ENCODE measurements around the gene LCLAT1. TPM values are rescaled to one million over a fixed set of nuclear protein-coding genes. Genes with fewer than 3 reads are reported as not detected.

The LCLAT1 gene
- total RNA-seq, 1 donor from 2014 or later, result 17.8 TPM

- H3K9me3 Mint-ChIP-seq (ENCODE audit: low read depth), result peaks cover 8% of the 10 kb centered on the region
- no peaks in the 10 kb centered on the region for H3K27me3 Mint-ChIP-seq (ENCODE audit: low read depth)
- TF ChIP-seq, protein P1, sequence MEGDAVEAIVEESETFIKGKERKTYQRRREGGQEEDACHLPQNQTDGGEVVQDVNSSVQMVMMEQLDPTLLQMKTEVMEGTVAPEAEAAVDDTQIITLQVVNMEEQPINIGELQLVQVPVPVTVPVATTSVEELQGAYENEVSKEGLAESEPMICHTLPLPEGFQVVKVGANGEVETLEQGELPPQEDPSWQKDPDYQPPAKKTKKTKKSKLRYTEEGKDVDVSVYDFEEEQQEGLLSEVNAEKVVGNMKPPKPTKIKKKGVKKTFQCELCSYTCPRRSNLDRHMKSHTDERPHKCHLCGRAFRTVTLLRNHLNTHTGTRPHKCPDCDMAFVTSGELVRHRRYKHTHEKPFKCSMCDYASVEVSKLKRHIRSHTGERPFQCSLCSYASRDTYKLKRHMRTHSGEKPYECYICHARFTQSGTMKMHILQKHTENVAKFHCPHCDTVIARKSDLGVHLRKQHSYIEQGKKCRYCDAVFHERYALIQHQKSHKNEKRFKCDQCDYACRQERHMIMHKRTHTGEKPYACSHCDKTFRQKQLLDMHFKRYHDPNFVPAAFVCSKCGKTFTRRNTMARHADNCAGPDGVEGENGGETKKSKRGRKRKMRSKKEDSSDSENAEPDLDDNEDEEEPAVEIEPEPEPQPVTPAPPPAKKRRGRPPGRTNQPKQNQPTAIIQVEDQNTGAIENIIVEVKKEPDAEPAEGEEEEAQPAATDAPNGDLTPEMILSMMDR (IDR thresholded peaks at IDR 0.05), result no peak
- no peak for DNase-seq (ENCODE audit: low spot score)
- peaks cover 7% of the 10 kb centered on the region for H3K36me3 Mint-ChIP-seq (ENCODE audit: low read depth)
- peaks cover 31% of the 10 kb centered on the region for H3K4me1 Mint-ChIP-seq (ENCODE audit: low read depth)
- no peak overlapping the region for H3K4me3 Mint-ChIP-seq (ENCODE audit: unreplicated experiment)
- H3K27ac Mint-ChIP-seq (ENCODE audit: unreplicated experiment), result peak overlapping the region; percentile 3
Measured at GRCh38 chr2:30514848-30515435, 67.9 kb downstream of the LCLAT1 start.

GRCh38 chr2:30516166-30516565 is 69.1 kb downstream of the LCLAT1 start:
- Mint-ChIP-seq H3K36me3 (ENCODE audit: low read depth) (peaks cover 9% of the 10 kb centered on the region), H3K9me3 (ENCODE audit: low read depth) (peaks cover 8% of the 10 kb centered on the region), H3K4me3 (ENCODE audit: unreplicated experiment) (no peak overlapping the region), H3K27ac (ENCODE audit: unreplicated experiment) (no peak overlapping the region), H3K4me1 (ENCODE audit: low read depth) (peaks cover 23% of the 10 kb centered on the region), H3K27me3 (ENCODE audit: low read depth) (no peaks in the 10 kb centered on the region)
- DNase-seq (ENCODE audit: low spot score), result no peak
- TF ChIP-seq, protein P1 (IDR thresholded peaks at IDR 0.05), result no peak

- Mint-ChIP-seq H3K9me3 (ENCODE audit: low read depth) (peaks cover 8% of the 10 kb centered on the region), H3K27me3 (ENCODE audit: low read depth) (no peaks in the 10 kb centered on the region), H3K4me3 (ENCODE audit: unreplicated experiment) (no peak overlapping the region), H3K4me1 (ENCODE audit: low read depth) (peaks cover 6% of the 10 kb centered on the region), H3K27ac (ENCODE audit: unreplicated experiment) (no peak overlapping the region), H3K36me3 (ENCODE audit: low read depth) (peaks cover 9% of the 10 kb centered on the region)
- TF ChIP-seq, protein P1 (IDR thresholded peaks at IDR 0.05), result no peak
- DNase-seq (ENCODE audit: low spot score), result no peak
Measured at GRCh38 chr2:30519796-30520195, 72.8 kb downstream of the LCLAT1 start.

DNA sequence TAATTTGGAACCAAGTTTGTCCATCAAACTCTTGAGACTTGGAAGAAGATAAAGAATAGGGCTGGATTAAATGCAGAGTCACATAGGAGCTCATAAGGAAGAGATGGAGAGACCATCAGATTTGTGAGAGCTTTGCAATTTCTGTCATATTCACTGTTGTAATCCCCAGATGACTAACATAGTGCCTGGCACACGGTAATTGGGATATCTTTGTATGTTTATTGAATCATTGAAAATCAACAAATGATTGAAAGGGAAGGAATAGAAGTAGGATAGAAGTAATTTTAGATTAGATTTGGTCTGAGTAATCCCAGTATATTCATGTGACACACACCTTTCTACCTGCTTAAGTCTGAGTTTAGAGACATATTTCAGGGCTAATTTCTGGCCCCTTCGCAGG is 75.4 kb downstream of the LCLAT1 start:
- no peak for DNase-seq (ENCODE audit: low spot score)
- peaks cover 14% of the 10 kb centered on the region for H3K9me3 Mint-ChIP-seq (ENCODE audit: low read depth)
- H3K36me3 Mint-ChIP-seq (ENCODE audit: low read depth), result peaks cover 11% of the 10 kb centered on the region
- H3K27me3 Mint-ChIP-seq (ENCODE audit: low read depth), result no peaks in the 10 kb centered on the region
- peaks cover 3% of the 10 kb centered on the region for H3K4me1 Mint-ChIP-seq (ENCODE audit: low read depth)
- H3K4me3 Mint-ChIP-seq (ENCODE audit: unreplicated experiment), result no peak overlapping the region
- no peak overlapping the region for H3K27ac Mint-ChIP-seq (ENCODE audit: unreplicated experiment)
- TF ChIP-seq, protein P1 (IDR thresholded peaks at IDR 0.05), result no peak

GRCh38 chr2:30527411-30527810 is 80.4 kb downstream of the LCLAT1 start:
- Mint-ChIP-seq H3K4me3 (ENCODE audit: unreplicated experiment) (no peak overlapping the region), H3K4me1 (ENCODE audit: low read depth) (peaks cover 22% of the 10 kb centered on the region), H3K27me3 (ENCODE audit: low read depth) (no peaks in the 10 kb centered on the region), H3K27ac (ENCODE audit: unreplicated experiment) (peak overlapping the region; percentile 54), H3K36me3 (ENCODE audit: low read depth) (peaks cover 3% of the 10 kb centered on the region), H3K9me3 (ENCODE audit: low read depth) (peaks cover 6% of the 10 kb centered on the region)
- no peak for DNase-seq (ENCODE audit: low spot score)
- TF ChIP-seq, protein P1 (IDR thresholded peaks at IDR 0.05), result no peak
